ENCODE data around the gene C1orf74.

C1orf74 gene

DNA sequence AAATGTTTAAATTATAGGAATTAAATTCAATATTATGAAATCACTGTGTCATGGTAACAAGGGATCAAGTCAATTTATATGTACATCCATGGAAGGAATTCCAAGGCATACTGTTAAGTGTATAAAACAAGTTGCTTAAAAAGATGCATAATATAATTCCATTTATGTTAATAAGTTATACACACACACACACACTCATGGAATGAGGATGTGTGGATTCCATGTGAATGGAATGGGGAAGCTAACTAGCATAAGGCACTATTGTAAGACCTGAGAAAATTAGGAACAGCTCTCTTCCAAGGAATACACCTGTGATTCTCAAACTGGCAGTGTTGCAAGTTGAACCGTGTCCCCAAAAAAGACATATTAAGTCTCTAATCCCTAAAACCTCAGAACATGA is 46.1 kb downstream of the C1orf74 start:
- no peaks in the 10 kb centered on the region for H3K9me3 Mint-ChIP-seq
- no peaks in the 10 kb centered on the region for H3K36me3 Mint-ChIP-seq (ENCODE audit: low read depth)
- TF ChIP-seq, protein P1, sequence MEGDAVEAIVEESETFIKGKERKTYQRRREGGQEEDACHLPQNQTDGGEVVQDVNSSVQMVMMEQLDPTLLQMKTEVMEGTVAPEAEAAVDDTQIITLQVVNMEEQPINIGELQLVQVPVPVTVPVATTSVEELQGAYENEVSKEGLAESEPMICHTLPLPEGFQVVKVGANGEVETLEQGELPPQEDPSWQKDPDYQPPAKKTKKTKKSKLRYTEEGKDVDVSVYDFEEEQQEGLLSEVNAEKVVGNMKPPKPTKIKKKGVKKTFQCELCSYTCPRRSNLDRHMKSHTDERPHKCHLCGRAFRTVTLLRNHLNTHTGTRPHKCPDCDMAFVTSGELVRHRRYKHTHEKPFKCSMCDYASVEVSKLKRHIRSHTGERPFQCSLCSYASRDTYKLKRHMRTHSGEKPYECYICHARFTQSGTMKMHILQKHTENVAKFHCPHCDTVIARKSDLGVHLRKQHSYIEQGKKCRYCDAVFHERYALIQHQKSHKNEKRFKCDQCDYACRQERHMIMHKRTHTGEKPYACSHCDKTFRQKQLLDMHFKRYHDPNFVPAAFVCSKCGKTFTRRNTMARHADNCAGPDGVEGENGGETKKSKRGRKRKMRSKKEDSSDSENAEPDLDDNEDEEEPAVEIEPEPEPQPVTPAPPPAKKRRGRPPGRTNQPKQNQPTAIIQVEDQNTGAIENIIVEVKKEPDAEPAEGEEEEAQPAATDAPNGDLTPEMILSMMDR (IDR thresholded peaks at IDR 0.05; ENCODE audit: unreplicated experiment in 3 of 3) = no peak
- H3K4me3 Mint-ChIP-seq = no peak overlapping the region
- H3K27ac Mint-ChIP-seq = no peak overlapping the region
- peaks cover 22% of the 10 kb centered on the region for H3K27me3 Mint-ChIP-seq (ENCODE audit: low read depth)
- H3K4me1 Mint-ChIP-seq = peaks cover 16% of the 10 kb centered on the region

- Mint-ChIP-seq H3K27ac (no peak overlapping the region), H3K27me3 (ENCODE audit: low read depth) (peaks cover 22% of the 10 kb centered on the region), H3K4me1 (peaks cover 5% of the 10 kb centered on the region), H3K36me3 (ENCODE audit: low read depth) (no peaks in the 10 kb centered on the region), H3K4me3 (no peak overlapping the region), H3K9me3 (no peaks in the 10 kb centered on the region)
- TF ChIP-seq, protein P1 (IDR thresholded peaks at IDR 0.05; ENCODE audit: unreplicated experiment in 3 of 3) = no peak
Observed at GRCh38 chr1:209737118-209737505, 47.2 kb downstream of the C1orf74 start.

DNA sequence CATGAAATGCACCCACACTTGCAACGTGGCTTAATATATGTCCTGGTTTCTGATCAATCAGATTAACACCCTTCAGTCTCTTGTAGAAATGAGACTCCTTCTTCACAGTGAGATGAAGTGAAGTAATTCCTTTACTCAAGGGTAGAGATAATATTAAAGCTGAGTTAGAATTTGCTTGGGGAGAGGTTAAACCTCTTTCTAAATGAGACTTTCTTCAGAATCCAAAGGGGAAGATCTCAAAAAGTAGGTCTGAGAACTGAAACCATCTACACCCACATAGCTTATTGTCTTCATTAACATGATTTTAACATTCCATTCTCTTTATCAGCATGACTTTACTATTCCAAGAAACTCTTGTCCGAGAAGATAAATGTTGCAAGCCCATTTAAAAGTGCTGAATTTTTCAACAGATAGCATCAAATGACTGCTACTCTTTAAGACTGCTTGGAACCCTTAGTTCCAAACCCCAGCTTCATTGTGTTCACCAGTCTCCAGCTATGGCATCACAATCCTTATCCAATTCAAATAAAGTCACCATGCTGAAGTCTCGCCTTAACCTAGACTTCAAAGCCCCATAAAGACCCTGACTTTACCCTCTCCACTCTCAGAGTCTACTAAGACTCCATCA is 47.8 kb downstream of the C1orf74 start:
- peaks cover 2% of the 10 kb centered on the region for H3K4me1 Mint-ChIP-seq
- H3K4me3 Mint-ChIP-seq = no peak overlapping the region
- no peaks in the 10 kb centered on the region for H3K36me3 Mint-ChIP-seq (ENCODE audit: low read depth)
- H3K27me3 Mint-ChIP-seq (ENCODE audit: low read depth) = peaks cover 22% of the 10 kb centered on the region
- TF ChIP-seq, protein P1 (IDR thresholded peaks at IDR 0.05; ENCODE audit: unreplicated experiment in 3 of 3) = no peak
- H3K9me3 Mint-ChIP-seq = no peaks in the 10 kb centered on the region
- H3K27ac Mint-ChIP-seq = no peak overlapping the region

GRCh38 chr1:209733409-209734192 is 50.8 kb downstream of the C1orf74 start:
- Mint-ChIP-seq H3K4me3 (no peak overlapping the region), H3K4me1 (no peaks in the 10 kb centered on the region), H3K27ac (no peak overlapping the region), H3K36me3 (ENCODE audit: low read depth) (no peaks in the 10 kb centered on the region), H3K27me3 (ENCODE audit: low read depth) (peaks cover 14% of the 10 kb centered on the region), H3K9me3 (no peaks in the 10 kb centered on the region)
- TF ChIP-seq, protein P1 (IDR thresholded peaks at IDR 0.05; ENCODE audit: unreplicated experiment in 3 of 3) = no peak

GRCh38 chr1:209732725-209733124 is 51.6 kb downstream of the C1orf74 start:
- H3K9me3 Mint-ChIP-seq = no peaks in the 10 kb centered on the region
- no peak overlapping the region for H3K4me3 Mint-ChIP-seq
- H3K27ac Mint-ChIP-seq = no peak overlapping the region
- no peaks in the 10 kb centered on the region for H3K36me3 Mint-ChIP-seq (ENCODE audit: low read depth)
- peaks cover 14% of the 10 kb centered on the region for H3K27me3 Mint-ChIP-seq (ENCODE audit: low read depth)
- TF ChIP-seq, protein P1 (IDR thresholded peaks at IDR 0.05; ENCODE audit: unreplicated experiment in 3 of 3) = no peak
- H3K4me1 Mint-ChIP-seq = no peaks in the 10 kb centered on the region
